Natural killer cell treated with Interleukin-12 subunit alpha and Interleukin-12 subunit beta and Interleukin-15 and Interleukin-18, amount 100 ng/mL, for 72 hours (primary cell): ENCODE measurements around the gene PCDHA11. TPM values are rescaled to one million over a fixed set of nuclear protein-coding genes. Genes with fewer than 3 reads are reported as not detected.
"Not testable (repeated sequence)": the region's sequence is repeated elsewhere in the genome, so short reads cannot be mapped to it uniquely, and the experiment has no call there.

Experiments
- ATAC-seq, 2 donors: fragments of 150-1000 bp; cut with Tn5 transposase in 1 of 2; sonication (Bioruptor Pico), chemical (Tn5 transposase) in 1 of 2; 2 replicates each; pipeline ENCODE4 v1.10.0; 2021
- DNase-seq: peaks from one replicate; pipeline ENCODE4 v3.0.0; 2022; ENCODE audit warnings: low spot score
- H3K27ac Mint-ChIP-seq, 2 donors: 1 replicate in 1 of 2; 2 replicates in 1 of 2; pipeline ENCODE4 v1.8.0; 2022; ENCODE audit warnings: mixed read lengths in 2 of 2, mild to moderate bottlenecking in 1 of 2, moderate library complexity in 1 of 2
- H3K27me3 Mint-ChIP-seq, 2 donors: 1 replicate in 1 of 2; 2 replicates in 1 of 2; pipeline ENCODE4 v1.8.0; 2022; ENCODE audit warnings: mixed read lengths in 2 of 2
- H3K36me3 Mint-ChIP-seq: one replicate; pipeline ENCODE4 v1.8.0; 2022; ENCODE audit warnings: mixed read lengths
- H3K4me1 Mint-ChIP-seq, 2 donors: 1 replicate in 1 of 2; 2 replicates in 1 of 2; pipeline ENCODE4 v1.8.0; 2022; ENCODE audit warnings: low read depth in 2 of 2, mixed read lengths in 2 of 2, mild to moderate bottlenecking in 1 of 2
- H3K4me3 Mint-ChIP-seq: one replicate; pipeline ENCODE4 v1.8.0; 2022; ENCODE audit warnings: mixed read lengths
- H3K9me3 Mint-ChIP-seq: 2 replicates; pipeline ENCODE4 v1.8.0; 2022; ENCODE audit warnings: mixed read lengths
- total RNA-seq, 2 donors: library from RNA; stranded (reverse); gene quantifications; one replicate each; pipeline ENCODE4 v1.2.3, GENCODE V29; 2022

Gene PCDHA11
- total RNA-seq, 2 donors from 2014 or later, result not detected

DNA sequence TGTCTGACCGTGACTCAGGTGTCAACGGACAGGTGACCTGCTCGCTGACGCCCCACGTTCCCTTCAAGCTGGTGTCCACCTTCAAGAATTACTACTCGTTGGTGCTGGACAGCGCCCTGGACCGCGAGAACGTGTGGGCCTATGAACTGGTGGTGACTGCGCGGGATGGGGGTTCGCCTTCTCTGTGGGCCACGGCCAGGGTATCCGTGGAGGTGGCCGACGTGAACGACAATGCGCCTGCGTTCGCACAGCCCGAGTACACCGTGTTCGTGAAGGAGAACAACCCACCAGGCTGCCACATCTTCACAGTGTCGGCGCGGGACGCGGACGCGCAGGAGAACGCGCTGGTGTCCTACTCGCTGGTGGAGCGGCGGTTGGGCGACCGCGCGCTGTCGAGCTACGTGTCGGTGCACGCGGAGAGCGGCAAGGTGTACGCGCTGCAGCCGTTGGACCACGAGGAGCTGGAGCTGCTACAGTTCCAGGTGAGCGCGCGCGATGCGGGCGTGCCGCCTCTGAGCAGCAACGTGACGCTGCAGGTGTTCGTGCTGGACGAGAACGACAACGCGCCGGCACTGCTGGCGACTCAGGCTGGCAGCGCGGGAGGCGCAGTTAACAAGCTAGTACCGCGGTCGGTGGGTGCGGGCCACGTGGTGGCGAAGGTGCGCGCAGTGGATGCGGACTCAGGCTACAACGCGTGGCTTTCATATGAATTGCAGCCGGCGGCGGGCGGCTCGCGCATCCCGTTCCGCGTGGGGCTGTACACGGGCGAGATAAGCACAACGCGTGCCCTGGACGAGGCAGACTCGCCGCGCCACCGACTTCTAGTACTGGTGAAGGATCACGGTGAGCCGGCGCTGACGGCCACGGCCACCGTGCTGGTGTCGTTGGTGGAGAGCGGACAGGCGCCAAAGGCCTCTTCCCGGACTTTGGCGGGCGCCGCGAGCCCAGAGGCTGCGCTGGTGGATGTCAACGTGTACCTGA is 1.8 kb downstream of the PCDHA11 start:
- DNase-seq (no peak), ATAC-seq (peak in 1 of 2 donors; percentile 36)
- Mint-ChIP-seq H3K9me3 (peaks cover 3% of the 10 kb centered on the region), H3K27ac (no peak overlapping the region), H3K27me3 (peaks cover 0 to 4% of the 10 kb centered on the region in 2 donors), H3K36me3 (peaks cover 5% of the 10 kb centered on the region), H3K4me3 (no peak overlapping the region), H3K4me1 (no peaks in the 10 kb centered on the region)

DNA sequence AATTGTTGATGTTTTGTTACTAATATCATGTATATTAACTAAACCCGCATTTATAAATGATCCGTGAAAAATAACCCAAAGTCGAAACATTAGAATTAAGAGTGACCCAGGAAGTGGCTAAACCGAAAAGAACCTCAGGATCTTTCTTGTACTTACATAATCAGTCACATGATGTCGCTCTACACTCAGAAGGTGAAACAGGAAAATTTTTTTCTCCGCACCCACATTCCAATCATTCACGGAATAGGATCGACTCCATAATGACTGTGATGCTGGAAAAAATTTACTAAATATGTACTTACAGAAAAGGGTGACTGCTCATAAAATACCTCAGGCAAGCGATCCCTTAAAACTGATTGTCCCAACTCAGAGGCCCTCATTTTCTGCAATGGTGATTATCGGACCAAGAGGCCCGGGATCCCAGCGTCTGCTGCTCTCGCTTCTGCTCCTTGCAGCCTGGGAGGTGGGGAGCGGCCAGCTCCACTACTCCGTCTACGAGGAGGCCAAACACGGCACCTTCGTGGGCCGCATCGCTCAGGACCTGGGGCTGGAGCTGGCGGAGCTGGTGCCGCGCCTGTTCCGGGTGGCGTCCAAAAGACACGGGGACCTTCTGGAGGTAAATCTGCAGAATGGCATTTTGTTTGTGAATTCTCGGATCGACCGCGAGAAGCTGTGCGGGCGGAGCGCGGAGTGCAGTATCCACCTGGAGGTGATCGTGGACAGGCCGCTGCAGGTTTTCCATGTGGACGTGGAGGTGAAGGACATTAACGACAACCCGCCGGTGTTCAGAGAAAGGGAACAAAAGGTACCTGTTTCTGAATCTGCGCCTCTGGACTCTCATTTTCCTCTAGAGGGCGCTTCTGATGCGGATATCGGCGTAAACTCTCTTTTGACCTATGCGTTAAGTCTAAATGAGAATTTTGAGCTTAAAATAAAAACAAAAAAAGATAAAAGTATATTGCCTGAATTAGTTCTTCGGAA is 6.6 kb downstream of the PCDHA11 start, which contains the start of gene PCDHA12:
PCDHA12 (plus strand) TSS at position 224 of the 981 bp plus-strand sequence; CDS start at position 389, 165 bp downstream.
- Mint-ChIP-seq H3K4me3 (no peak within 1 kb of the TSS), H3K4me1 (no peaks in the 10 kb centered on the region), H3K9me3 (peaks cover 6% of the 10 kb centered on the region), H3K27ac (no peak within 1 kb of the TSS), H3K27me3 (peaks cover under 1 to 7% of the 10 kb centered on the region in 2 donors), H3K36me3 (peaks cover 1% of the 10 kb centered on the region)
- ATAC-seq (no peak), DNase-seq (no peak)

DNA sequence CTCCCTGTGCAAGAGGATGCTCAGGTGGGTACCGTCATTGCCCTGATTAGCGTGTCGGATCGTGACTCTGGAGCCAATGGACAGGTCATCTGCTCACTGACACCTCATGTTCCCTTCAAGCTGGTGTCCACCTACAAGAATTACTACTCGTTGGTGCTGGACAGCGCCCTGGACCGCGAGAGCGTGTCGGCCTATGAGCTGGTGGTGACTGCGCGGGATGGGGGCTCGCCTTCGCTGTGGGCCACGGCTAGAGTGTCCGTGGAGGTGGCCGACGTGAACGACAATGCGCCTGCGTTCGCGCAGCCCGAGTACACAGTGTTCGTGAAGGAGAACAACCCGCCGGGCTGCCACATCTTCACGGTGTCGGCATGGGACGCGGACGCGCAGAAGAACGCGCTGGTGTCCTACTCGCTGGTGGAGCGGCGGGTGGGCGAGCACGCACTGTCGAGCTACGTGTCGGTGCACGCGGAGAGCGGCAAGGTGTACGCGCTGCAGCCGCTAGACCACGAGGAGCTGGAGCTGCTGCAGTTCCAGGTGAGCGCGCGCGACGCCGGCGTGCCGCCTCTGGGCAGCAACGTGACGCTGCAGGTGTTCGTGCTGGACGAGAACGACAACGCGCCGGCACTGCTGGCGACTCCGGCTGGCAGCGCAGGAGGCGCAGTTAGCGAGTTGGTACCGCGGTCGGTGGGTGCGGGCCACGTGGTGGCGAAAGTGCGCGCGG is 7.9 kb downstream of the PCDHA11 start:
- not testable (repeated sequence) for H3K4me3 Mint-ChIP-seq, H3K27ac Mint-ChIP-seq, ATAC-seq

DNA sequence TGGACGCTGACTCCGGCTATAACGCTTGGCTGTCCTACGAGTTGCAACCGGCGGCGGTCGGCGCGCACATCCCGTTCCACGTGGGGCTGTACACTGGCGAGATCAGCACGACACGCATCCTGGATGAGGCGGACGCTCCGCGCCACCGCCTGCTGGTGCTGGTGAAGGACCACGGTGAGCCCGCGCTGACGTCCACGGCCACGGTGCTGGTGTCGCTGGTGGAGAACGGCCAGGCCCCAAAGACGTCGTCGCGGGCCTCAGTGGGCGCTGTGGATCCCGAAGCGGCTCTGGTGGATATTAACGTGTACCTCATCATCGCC is 8.5 kb downstream of the PCDHA11 start:
- H3K27ac Mint-ChIP-seq, result no peak overlapping the region
- H3K36me3 Mint-ChIP-seq, result peaks cover 11% of the 10 kb centered on the region
- H3K4me1 Mint-ChIP-seq, result no peaks in the 10 kb centered on the region
- ATAC-seq, result peak in 1 of 2 donors; percentile 9
- no peak overlapping the region for H3K4me3 Mint-ChIP-seq
- H3K9me3 Mint-ChIP-seq, result peaks cover 14% of the 10 kb centered on the region
- H3K27me3 Mint-ChIP-seq, result peaks cover 9 to 18% of the 10 kb centered on the region in 2 donors
- DNase-seq, result no peak

More for the DNA sequence above, 7.9 kb downstream of the PCDHA11 start:
- H3K9me3 Mint-ChIP-seq, result peaks cover 13% of the 10 kb centered on the region
- H3K27me3 Mint-ChIP-seq, result peaks cover 8 to 16% of the 10 kb centered on the region in 2 donors
- not testable (repeated sequence) for H3K36me3 Mint-ChIP-seq, DNase-seq, H3K4me1 Mint-ChIP-seq

DNA sequence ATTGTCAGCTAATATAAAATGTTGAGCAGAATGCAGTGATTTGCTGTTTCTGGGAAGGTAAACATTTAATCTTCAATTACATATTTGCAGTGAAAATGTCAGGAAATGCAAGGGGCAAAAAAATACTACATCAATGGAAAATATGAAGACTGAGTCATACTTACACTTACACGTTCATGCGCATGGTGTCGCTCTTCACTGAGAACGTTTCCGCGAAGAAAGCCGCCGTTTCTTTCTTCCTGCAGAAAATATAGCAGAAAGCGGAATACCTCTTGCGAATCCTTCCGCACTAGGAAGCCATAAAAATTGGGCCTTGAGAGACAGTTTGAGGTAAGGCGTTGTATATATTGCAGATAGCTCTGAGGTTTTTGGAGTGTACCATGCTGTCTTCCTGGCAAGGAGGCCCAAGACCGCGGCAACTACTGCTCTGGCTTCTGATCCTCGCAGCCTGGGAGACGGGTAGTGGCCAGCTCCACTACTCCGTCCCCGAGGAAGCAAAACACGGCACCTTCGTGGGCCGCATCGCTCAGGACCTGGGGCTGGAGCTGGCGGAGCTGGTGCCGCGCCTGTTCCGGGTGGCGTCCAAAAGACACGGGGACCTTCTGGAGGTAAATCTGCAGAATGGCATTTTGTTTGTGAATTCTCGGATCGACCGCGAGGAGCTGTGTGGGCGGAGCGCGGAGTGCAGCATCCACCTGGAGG is 13.3 kb downstream of the PCDHA11 start, which contains the start of gene PCDHA13:
PCDHA13 (plus strand) TSS at position 236 of the 702 bp plus-strand sequence; CDS start at position 381, 145 bp downstream.
- Mint-ChIP-seq H3K4me1 (no peaks in the 10 kb centered on the region), H3K9me3 (peaks cover 14% of the 10 kb centered on the region), H3K36me3 (peaks cover 15% of the 10 kb centered on the region), H3K27me3 (peaks cover 9 to 18% of the 10 kb centered on the region in 2 donors), H3K4me3 (no peak within 1 kb of the TSS), H3K27ac (no peak within 1 kb of the TSS)
- ATAC-seq, result no peak
- no peak for DNase-seq

DNA sequence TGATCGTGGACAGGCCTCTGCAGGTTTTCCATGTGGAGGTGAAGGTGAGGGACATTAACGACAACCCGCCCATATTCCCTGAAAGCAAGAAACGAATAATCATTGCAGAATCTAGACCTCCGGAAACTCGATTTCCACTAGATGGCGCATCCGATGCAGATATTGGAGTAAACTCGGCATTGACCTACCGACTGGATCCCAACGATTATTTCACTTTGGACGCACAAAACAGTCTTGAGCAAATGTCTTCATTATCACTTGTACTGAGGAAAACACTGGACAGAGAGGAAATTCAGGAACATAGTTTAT is 13.8 kb downstream of the PCDHA11 start:
- ATAC-seq (no peak), DNase-seq (no peak)
- H3K9me3 Mint-ChIP-seq, result peaks cover 14% of the 10 kb centered on the region
- H3K27ac Mint-ChIP-seq, result no peak overlapping the region
- H3K27me3 Mint-ChIP-seq, result peaks cover 9 to 22% of the 10 kb centered on the region in 2 donors
- H3K36me3 Mint-ChIP-seq, result peaks cover 19% of the 10 kb centered on the region
- H3K4me1 Mint-ChIP-seq, result no peaks in the 10 kb centered on the region
- no peak overlapping the region for H3K4me3 Mint-ChIP-seq

DNA sequence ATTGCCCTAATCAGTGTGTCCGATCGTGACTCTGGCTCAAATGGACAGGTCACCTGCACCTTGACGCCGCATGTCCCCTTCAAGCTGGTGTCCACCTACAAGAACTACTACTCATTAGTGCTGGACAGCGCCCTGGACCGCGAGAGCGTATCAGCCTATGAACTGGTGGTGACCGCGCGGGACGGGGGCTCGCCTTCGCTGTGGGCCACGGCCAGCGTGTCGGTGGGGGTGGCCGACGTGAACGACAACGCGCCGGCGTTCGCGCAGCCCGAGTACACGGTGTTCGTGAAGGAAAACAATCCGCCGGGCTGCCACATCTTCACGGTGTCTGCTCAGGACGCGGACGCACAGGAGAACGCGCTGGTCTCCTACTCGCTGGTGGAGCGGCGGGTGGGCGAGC is 14.6 kb downstream of the PCDHA11 start:
- DNase-seq (no peak), ATAC-seq (no peak)
- Mint-ChIP-seq H3K4me3 (no peak overlapping the region), H3K36me3 (peaks cover 20% of the 10 kb centered on the region), H3K27ac (no peak overlapping the region), H3K9me3 (peaks cover 14% of the 10 kb centered on the region), H3K27me3 (peaks cover 9 to 25% of the 10 kb centered on the region in 2 donors), H3K4me1 (no peaks in the 10 kb centered on the region)

DNA sequence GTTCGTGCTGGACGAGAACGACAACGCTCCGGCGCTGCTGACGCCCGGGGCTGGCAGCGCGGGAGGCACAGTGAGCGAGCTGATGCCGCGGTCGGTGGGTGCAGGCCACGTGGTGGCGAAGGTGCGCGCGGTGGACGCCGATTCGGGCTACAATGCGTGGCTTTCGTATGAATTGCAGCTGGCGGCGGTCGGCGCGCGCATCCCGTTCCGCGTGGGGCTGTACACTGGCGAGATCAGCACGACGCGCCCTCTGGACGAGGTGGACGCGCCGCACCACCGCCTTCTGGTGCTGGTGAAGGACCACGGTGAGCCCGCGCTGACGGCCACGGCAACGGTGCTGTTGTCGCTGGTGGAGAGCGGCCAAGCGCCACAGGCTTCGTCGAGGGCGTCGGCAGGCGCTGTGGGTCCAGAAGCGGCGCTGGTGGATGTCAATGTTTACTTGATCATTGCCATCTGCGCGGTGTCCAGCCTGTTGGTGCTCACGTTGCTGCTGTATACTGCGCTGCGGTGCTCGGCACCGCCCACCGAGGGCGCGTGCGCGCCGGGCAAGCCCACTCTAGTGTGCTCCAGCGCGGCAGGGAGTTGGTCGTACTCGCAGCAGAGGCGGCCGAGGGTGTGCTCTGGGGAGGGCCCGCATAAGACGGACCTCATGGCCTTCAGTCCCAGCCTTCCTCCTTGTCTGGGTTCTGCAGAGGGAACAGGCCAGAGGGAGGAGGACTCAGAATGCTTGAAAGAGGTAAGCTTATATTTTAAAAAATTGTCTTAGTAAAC is 15.4 kb downstream of the PCDHA11 start:
- H3K4me1 Mint-ChIP-seq, result no peaks in the 10 kb centered on the region
- H3K4me3 Mint-ChIP-seq, result no peak overlapping the region
- peaks cover 20% of the 10 kb centered on the region for H3K36me3 Mint-ChIP-seq
- peaks cover 10% of the 10 kb centered on the region for H3K9me3 Mint-ChIP-seq
- no peak overlapping the region for H3K27ac Mint-ChIP-seq
- DNase-seq (no peak), ATAC-seq (peak in 1 of 2 donors; percentile 41)
- H3K27me3 Mint-ChIP-seq, result peaks cover 9 to 25% of the 10 kb centered on the region in 2 donors

DNA sequence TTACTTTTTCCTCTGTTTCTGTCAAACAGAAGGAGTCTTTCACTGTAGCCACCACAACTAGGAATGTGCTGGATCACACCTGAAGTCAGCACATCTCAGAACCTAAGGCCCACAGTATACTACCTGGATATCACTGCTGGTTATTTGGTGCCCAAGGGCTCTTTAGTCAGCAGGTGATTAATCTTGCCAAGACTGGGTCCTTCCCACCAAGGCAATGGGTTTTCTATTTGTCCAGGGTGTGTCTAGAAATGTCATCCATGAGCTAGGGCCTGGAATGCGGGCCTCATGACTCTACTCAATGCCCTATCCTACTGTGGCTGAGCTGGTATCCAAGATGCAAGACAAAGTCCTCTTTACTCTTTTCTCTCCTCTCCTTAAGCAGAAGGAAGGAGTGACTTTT is 47.6 kb downstream of the PCDHA11 start:
- Mint-ChIP-seq H3K4me3 (no peak overlapping the region), H3K27ac (no peak overlapping the region), H3K36me3 (no peaks in the 10 kb centered on the region), H3K9me3 (peaks cover 14% of the 10 kb centered on the region), H3K27me3 (no peaks in the 10 kb centered on the region), H3K4me1 (no peaks in the 10 kb centered on the region)
- no peak for ATAC-seq
- no peak for DNase-seq

Other genes starting within 250 kb of the PCDHA11 start
- under 1 TPM; 0.92 to 1.00 TPM for gene CD14, start 235.8 kb upstream of the PCDHA11 start, total RNA-seq
- gene TMCO6, start 229.5 kb upstream of the PCDHA11 start, total RNA-seq, result 10 to 100 TPM; 11.6 to 30.3 TPM
- 10 to 100 TPM; 56.2 to 56.8 TPM for gene NDUFA2, start 221.3 kb upstream of the PCDHA11 start, total RNA-seq
- 10 to 100 TPM; 78.9 to 93.2 TPM for gene IK, start 221.1 kb upstream of the PCDHA11 start, total RNA-seq
- 10 to 100 TPM; 43.7 to 52.7 TPM for gene WDR55, start 204.1 kb upstream of the PCDHA11 start, total RNA-seq
- 1 to 10 TPM; 3.3 to 7.8 TPM for gene DND1, start 195.4 kb upstream of the PCDHA11 start, total RNA-seq
- gene HARS1, start 177.6 kb upstream of the PCDHA11 start, total RNA-seq, result 100 to 1,000 TPM; 104 to 113 TPM
- 10 to 100 TPM; 28.2 to 33.9 TPM for gene HARS2, start 177.5 kb upstream of the PCDHA11 start, total RNA-seq
- 10 to 100 TPM; 57.0 to 62.1 TPM for gene ZMAT2, start 168.5 kb upstream of the PCDHA11 start, total RNA-seq
- not detected for gene PCDHA1, start 82.8 kb upstream of the PCDHA11 start, total RNA-seq
- gene PCDHA2, start 74.1 kb upstream of the PCDHA11 start, total RNA-seq, result not detected
- not detected for gene PCDHA3, start 67.9 kb upstream of the PCDHA11 start, total RNA-seq
- not detected for gene PCDHA4, start 61.9 kb upstream of the PCDHA11 start, total RNA-seq
- gene PCDHA5, start 47.3 kb upstream of the PCDHA11 start, total RNA-seq, result not detected
- not detected for gene PCDHA6, start 41.0 kb upstream of the PCDHA11 start, total RNA-seq
- not detected for gene PCDHA7, start 34.7 kb upstream of the PCDHA11 start, total RNA-seq
- gene PCDHA8, start 27.8 kb upstream of the PCDHA11 start, total RNA-seq, result not detected
- gene PCDHA9, start 20.6 kb upstream of the PCDHA11 start, total RNA-seq, result not detected
- gene PCDHA10, start 13.1 kb upstream of the PCDHA11 start, total RNA-seq, result not detected
- gene PCDHA12, start 6.4 kb downstream of the PCDHA11 start, total RNA-seq, result not detected
- not detected for gene PCDHA13, start 13.2 kb downstream of the PCDHA11 start, total RNA-seq
- gene PCDHAC1, start 57.3 kb downstream of the PCDHA11 start, total RNA-seq, result not detected
- gene PCDHAC2, start 97.5 kb downstream of the PCDHA11 start, total RNA-seq, result not detected
- gene PCDHB1, start 182.4 kb downstream of the PCDHA11 start, total RNA-seq, result not detected
- not detected for gene PCDHB2, start 225.7 kb downstream of the PCDHA11 start, total RNA-seq
- gene PCDHB3, start 231.5 kb downstream of the PCDHA11 start, total RNA-seq, result not detected